HepG2 (cell line): ENCODE data around the gene ASPRV1. TPM values are rescaled to one million over a fixed set of nuclear protein-coding genes. Genes with fewer than 3 reads are reported as not detected.
A peak's percentile ranks its signal among the peaks of the same experiment; 100 is the strongest.

ENCODE experiments used
- CERS6 ChIP-seq: sonication (generic); formaldehyde crosslinking; IDR thresholded peaks from 2 replicates; pipeline ENCODE4 v1.5.0; 2020; ENCODE audit warnings: missing genetic modification reagents
- FOXK2 ChIP-seq: fragments of 450-650 bp; IDR thresholded peaks from 2 replicates; pipeline ENCODE4 v1.6.1; 2016
- HMGXB4 ChIP-seq, 2 experiments: sonication (generic) in 1 of 2; formaldehyde crosslinking in 1 of 2; IDR thresholded peaks; 2 replicates each; pipeline versions ENCODE4 v1.4.0 to v1.6.1; 2018 to 2020; ENCODE audit warnings: missing genetic modification reagents in 2 of 2, borderline replicate concordance in 1 of 2, low read depth in 1 of 2, mild to moderate bottlenecking in 1 of 2, missing biosample characterization in 1 of 2
- HNRNPH1 ChIP-seq: fragments of 200-400 bp; formaldehyde crosslinking; optimal IDR thresholded peaks from 2 replicates; pipeline ENCODE3; 2017; ENCODE audit warnings: mild to moderate bottlenecking, low read depth, low read length
- MYC ChIP-seq: sonication (generic); formaldehyde crosslinking; IDR thresholded peaks from 2 replicates; pipeline ENCODE4 v1.9.0; 2021; ENCODE audit warnings: missing genetic modification reagents, borderline replicate concordance
- NR2C2 ChIP-seq: sonication (generic); formaldehyde crosslinking; IDR thresholded peaks from 2 replicates; pipeline ENCODE4 v1.4.0; 2020; ENCODE audit warnings: missing genetic modification reagents, mild to moderate bottlenecking, moderate library complexity, borderline replicate concordance
- RAD51 ChIP-seq: fragments of 450-650 bp; IDR thresholded peaks from 2 replicates; pipeline ENCODE4 v1.6.1; 2016; ENCODE audit warnings: borderline replicate concordance
- RFX3 ChIP-seq: IDR thresholded peaks from 2 replicates; pipeline ENCODE4 v1.6.1; 2016; ENCODE audit warnings: missing biosample characterization, missing genetic modification reagents
- SMC3 ChIP-seq: IDR thresholded peaks from 2 replicates; pipeline ENCODE4 v1.6.1; 2011; ENCODE audit warnings: low read length, improper control_type of control experiment
- THRA ChIP-seq: sonication (generic); formaldehyde crosslinking; IDR thresholded peaks from 2 replicates; pipeline ENCODE4 v1.4.0; 2020; ENCODE audit warnings: missing genetic modification reagents, borderline replicate concordance
- UBTF ChIP-seq: sonication (generic); formaldehyde crosslinking; IDR thresholded peaks from 2 replicates; pipeline ENCODE4 v1.4.0; 2020; ENCODE audit warnings: mild to moderate bottlenecking, missing genetic modification reagents
- ZNF225 ChIP-seq: sonication (generic); formaldehyde crosslinking; IDR thresholded peaks from 2 replicates; pipeline ENCODE4 v1.4.0; 2020; ENCODE audit warnings: mild to moderate bottlenecking, missing genetic modification reagents
- ZNF362 ChIP-seq: sonication (generic); formaldehyde crosslinking; IDR thresholded peaks from 2 replicates; pipeline ENCODE4 v1.4.0; 2020; ENCODE audit warnings: missing genetic modification reagents, mild to moderate bottlenecking, borderline replicate concordance
- ZNF44 ChIP-seq: sonication (generic); formaldehyde crosslinking; IDR thresholded peaks from 2 replicates; pipeline ENCODE4 v1.5.1; 2020; ENCODE audit warnings: mild to moderate bottlenecking, missing genetic modification reagents
- ZNF572 ChIP-seq: sonication (generic); formaldehyde crosslinking; IDR thresholded peaks from 2 replicates; pipeline ENCODE4 v1.5.1; 2020; ENCODE audit warnings: mild to moderate bottlenecking, missing genetic modification reagents
- ZNF577 ChIP-seq: sonication (generic); formaldehyde crosslinking; IDR thresholded peaks from 2 replicates; pipeline ENCODE4 v1.4.0; 2020; ENCODE audit warnings: mild to moderate bottlenecking, low read depth, missing genetic modification reagents, borderline replicate concordance
- polyA plus RNA-seq, 8 experiments: library from polyadenylated mRNA; depleted of rRNA in 3 of 8; stranded (reverse) in 7 of 8; unstranded in 1 of 8; fragments of >200 nt; fragmentation: Illumina TruSeq in 4 of 8; extraction: Trizol in 4 of 8; gene quantifications; 2 replicates each; pipeline versions ENCODE4 v1.2.1 to v1.2.3, GENCODE V29; 2011 to 2016; ENCODE audit warnings: low read depth in 4 of 8, missing spikeins in 1 of 8, mixed read lengths in 1 of 8; ENCODE audit not compliant: insufficient read depth in 1 of 8
- total RNA-seq, 5 experiments: library from RNA; depleted of rRNA; stranded (reverse); fragments of >200 nt; fragmentation: Illumina TruSeq; extraction: Trizol; gene quantifications; 2 replicates each; pipeline ENCODE4 v1.2.3, GENCODE V29; 2016; ENCODE audit warnings: low read depth in 1 of 5

The ASPRV1 gene
- total and polyA plus RNA-seq, 2 of the 13 experiments (the other 11 are each of a cell fraction or from before 2014, with no cell fraction given) = 0.40 to 0.48 TPM

GRCh38 chr2:69969126-69969983, 7.9 kb upstream of the ASPRV1 start (continued):
- TF ChIP-seq NR2C2 (CRISPR knock-in tag) (0 out of 2 replicates have a peak, but pooled peaks have one; percentile 22), SMC3 (peak; percentile 24; the same call in 1 of the 2 replicates), CERS6 (CRISPR knock-in tag) (no peak), HMGXB4 (CRISPR knock-in tag; IDR thresholded peaks at IDR 0.05; ENCODE audit: borderline replicate concordance in 1 of 2, low read depth in 1 of 2) (peak; percentile 27 to 41; a peak in 2 of 4 replicates), RFX3 (no peak), RAD51 (no peak), ZNF577 (no peak), HNRNPH1 (no peak), ZNF572 (CRISPR knock-in tag) (no peak), ZNF362 (CRISPR knock-in tag) (no peak), FOXK2 (no peak), ZNF44 (CRISPR knock-in tag) (no peak), MYC (peak; percentile 71; the same call in 1 of the 2 replicates), ZNF225 (0 out of 2 replicates have a peak, but pooled peaks have one; percentile 43), THRA (CRISPR knock-in tag) (peak; percentile 41; the same call in 1 of the 2 replicates), UBTF (CRISPR knock-in tag) (peak; percentile 36; the same call in 1 of the 2 replicates)
